Measurements from ENCODE around the gene SLC25A28.

SLC25A28 gene

GRCh38 chr10:99612167-99612831 is 7.9 kb downstream of the SLC25A28 start:
- H3K4me3 ChIP-seq (ENCODE audit: low read depth, low read length): no peak overlapping the region
- peak; percentile 78 for TF ChIP-seq CTCF (IDR thresholded peaks at IDR 0.05; ENCODE audit: insufficient read depth, low read depth, low read length, missing control alignments)
- peak; percentile 65 for DNase-seq (ENCODE audit: low read depth)

- TF ChIP-seq CTCF (IDR thresholded peaks at IDR 0.05; ENCODE audit: insufficient read depth, low read depth, low read length, missing control alignments): no peak
- no peak overlapping the region for H3K4me3 ChIP-seq (ENCODE audit: low read depth, low read length)
- DNase-seq (ENCODE audit: low read depth): no peak
These were observed 8.9 kb downstream of the SLC25A28 start for GRCh38 chr10:99611326-99611725.

- no peak overlapping the region for H3K4me3 ChIP-seq (ENCODE audit: low read depth, low read length)
- no peak for DNase-seq (ENCODE audit: low read depth)
- no peak for TF ChIP-seq CTCF (IDR thresholded peaks at IDR 0.05; ENCODE audit: insufficient read depth, low read depth, low read length, missing control alignments)
These were observed 10.0 kb downstream of the SLC25A28 start for GRCh38 chr10:99610221-99610620.

- DNase-seq (ENCODE audit: low read depth): no peak
- H3K4me3 ChIP-seq (ENCODE audit: low read depth, low read length): no peak overlapping the region
- TF ChIP-seq CTCF (IDR thresholded peaks at IDR 0.05; ENCODE audit: insufficient read depth, low read depth, low read length, missing control alignments): no peak
These were observed 11.1 kb downstream of the SLC25A28 start for GRCh38 chr10:99609186-99609585.

GRCh38 chr10:99605351-99605750 is 14.9 kb downstream of the SLC25A28 start:
- no peak overlapping the region for H3K4me3 ChIP-seq (ENCODE audit: low read depth, low read length)
- DNase-seq (ENCODE audit: low read depth): no peak
- no peak for TF ChIP-seq CTCF (IDR thresholded peaks at IDR 0.05; ENCODE audit: insufficient read depth, low read depth, low read length, missing control alignments)

GRCh38 chr10:99604862-99605261 is 15.4 kb downstream of the SLC25A28 start:
- no peak for TF ChIP-seq CTCF (IDR thresholded peaks at IDR 0.05; ENCODE audit: insufficient read depth, low read depth, low read length, missing control alignments)
- no peak overlapping the region for H3K4me3 ChIP-seq (ENCODE audit: low read depth, low read length)
- no peak for DNase-seq (ENCODE audit: low read depth)

Data from GM12865 (cell line).